Prostate gland (tissue), 2 donors: Measurements from ENCODE around the gene AKNA. TPM values are rescaled to one million over a fixed set of nuclear protein-coding genes. Genes with fewer than 3 reads are reported as not detected.

ENCODE experiments used
- DNase-seq: peaks from one replicate; pipeline ENCODE4 v3.0.0-alpha.2; 2019; ENCODE audit warnings: low spot score
- H3K27ac ChIP-seq, 2 donors: fragments of 200-600 bp; sonication (generic); 2 replicates each; pipeline ENCODE4 v1.5.1; 2017 to 2019
- H3K27me3 ChIP-seq: fragments of 200-600 bp; sonication (generic); replicated peaks from 2 replicates; pipeline ENCODE4 v1.5.1; 2019; ENCODE audit not compliant: insufficient read depth
- H3K36me3 ChIP-seq, 2 donors: fragments of 200-600 bp; sonication (generic); 1 replicate in 1 of 2; 2 replicates in 1 of 2; pipeline versions ENCODE4 v1.5.1 to v1.8.1; 2017 to 2019
- H3K4me1 ChIP-seq: fragments of 200-600 bp; sonication (generic); replicated peaks from 2 replicates; pipeline ENCODE4 v1.5.1; 2019
- H3K4me3 ChIP-seq, 2 donors: fragments of 200-600 bp; sonication (generic); 2 replicates each; pipeline ENCODE4 v1.5.1; 2017 to 2019
- H3K9me3 ChIP-seq: fragments of 200-600 bp; sonication (generic); 2 replicates; pipeline ENCODE4 v1.5.1; 2017
- POLR2A ChIP-seq: fragments of 450-650 bp; IDR thresholded peaks from one replicate; pipeline ENCODE4 v1.6.1; 2016; ENCODE audit warnings: antibody characterized with exemption, mild to moderate bottlenecking
- POLR2AphosphoS5 ChIP-seq: sonication (generic); formaldehyde crosslinking; IDR thresholded peaks from one replicate; pipeline ENCODE4 v1.6.1; 2017; ENCODE audit warnings: antibody characterized with exemption
- WGBS: methylation state at CpG from one replicate; pipeline ENCODE4 v1.1.5; 2018; 5-methylcytosine and 5-hydroxymethylcytosine counted together
- intact Hi-C: fragments of 100-400 bp; cut with DNase I; formaldehyde crosslinking; loops from one replicate; pipeline ENCODE4 v1.14.2; 2022
- total RNA-seq, 2 donors: library from RNA; depleted of rRNA; stranded (reverse); fragments of >200 nt; gene quantifications; one replicate each; pipeline ENCODE4 v1.1.0, GENCODE V29; 2016
- TF ChIP-seq, protein P1 (sequence below), 4 experiments: fragments of 200-600 bp in 2 of 4; fragments of 450-650 bp in 2 of 4; sonication (generic) in 2 of 4; IDR thresholded peaks; 1 replicate in 3 of 4; 2 replicates in 1 of 4; pipeline ENCODE4 v1.5.1; 2016 to 2019; ENCODE audit warnings: antibody characterized with exemption in 4 of 4, mild to moderate bottlenecking in 2 of 4, moderate library complexity in 2 of 4

Gene AKNA
- total RNA-seq, 2 donors from 2014 or later, result 20.5 to 30.1 TPM

DNA sequence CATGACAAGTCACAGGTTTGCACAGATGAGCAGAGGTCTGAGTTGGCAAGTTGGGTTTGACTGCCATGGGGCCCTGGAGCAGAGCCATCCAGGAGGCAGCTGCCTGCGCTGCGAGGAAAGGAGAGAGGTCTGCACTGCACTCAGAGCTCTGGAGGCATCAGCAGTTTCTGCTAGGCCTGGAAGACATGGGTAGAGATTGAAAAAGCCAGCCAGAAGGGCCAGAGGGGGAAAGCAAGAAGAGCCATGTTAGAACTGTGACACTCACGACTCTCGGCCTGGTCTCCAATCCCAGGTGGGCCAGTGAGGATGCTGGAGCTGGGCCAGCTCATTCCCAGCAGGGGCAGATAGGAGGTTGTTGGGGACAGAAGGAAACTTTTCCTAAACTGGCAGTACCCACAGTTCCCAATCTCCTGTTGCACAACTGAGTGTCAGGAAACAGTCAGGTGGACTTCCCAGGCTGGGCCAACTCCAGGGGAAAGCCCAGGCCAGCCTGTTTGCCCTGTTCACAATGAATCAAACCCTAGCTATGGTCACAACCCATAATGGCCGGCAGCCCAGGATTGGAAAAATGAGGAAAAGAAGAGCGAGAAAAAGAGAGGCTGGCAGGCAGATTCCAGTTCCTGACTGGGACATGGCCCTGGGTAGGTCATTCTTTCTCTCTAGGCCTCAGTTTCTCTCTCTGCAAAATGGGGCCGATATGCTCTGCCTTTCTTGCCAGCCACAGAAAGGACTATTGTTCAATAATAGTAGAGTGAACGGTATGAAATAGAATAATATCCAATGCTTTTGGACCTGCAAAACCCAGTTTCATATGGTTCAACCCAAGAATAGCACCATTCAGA lies 72.7 kb downstream of the AKNA start:
- no peak for DNase-seq
- H3K27ac ChIP-seq, result no peak overlapping the region

DNA sequence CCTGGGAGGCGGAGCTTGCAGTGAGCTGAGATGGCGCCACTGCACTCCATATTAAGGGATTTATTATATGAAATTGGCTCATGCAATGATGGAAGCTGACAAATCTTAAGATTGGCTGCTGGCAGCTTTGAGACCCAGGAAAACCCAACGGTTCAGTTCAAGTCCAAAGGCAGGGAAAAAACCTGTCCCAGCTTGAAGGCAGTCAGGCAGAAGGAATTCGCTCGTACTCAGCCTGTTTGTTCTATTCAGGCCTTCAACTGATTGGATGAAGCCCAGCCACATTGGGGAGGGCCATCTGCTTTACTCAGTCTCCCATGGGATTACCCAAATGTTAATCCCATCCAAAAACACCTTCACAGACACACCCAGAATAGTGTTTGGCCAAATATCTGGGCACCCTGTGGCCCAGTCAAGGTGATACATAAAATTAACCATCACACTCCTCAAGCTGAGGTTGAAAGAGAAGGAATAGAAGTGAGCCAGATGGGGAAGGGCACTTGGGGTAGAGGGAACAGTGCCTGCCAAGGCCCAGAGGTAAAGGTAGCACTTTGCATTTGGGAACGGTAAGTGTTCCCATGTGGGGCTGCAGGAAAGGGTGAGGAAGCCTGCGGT lies 73.4 kb downstream of the AKNA start:
- H3K36me3 ChIP-seq, result no peaks in the 10 kb centered on the region
- no peak for DNase-seq
- H3K9me3 ChIP-seq, result no peaks in the 10 kb centered on the region
- no peak overlapping the region for H3K27ac ChIP-seq
- no peak overlapping the region for H3K4me3 ChIP-seq
- TF ChIP-seq POLR2A (no peak), POLR2AphosphoS5 (no peak)
- TF ChIP-seq, protein P1, sequence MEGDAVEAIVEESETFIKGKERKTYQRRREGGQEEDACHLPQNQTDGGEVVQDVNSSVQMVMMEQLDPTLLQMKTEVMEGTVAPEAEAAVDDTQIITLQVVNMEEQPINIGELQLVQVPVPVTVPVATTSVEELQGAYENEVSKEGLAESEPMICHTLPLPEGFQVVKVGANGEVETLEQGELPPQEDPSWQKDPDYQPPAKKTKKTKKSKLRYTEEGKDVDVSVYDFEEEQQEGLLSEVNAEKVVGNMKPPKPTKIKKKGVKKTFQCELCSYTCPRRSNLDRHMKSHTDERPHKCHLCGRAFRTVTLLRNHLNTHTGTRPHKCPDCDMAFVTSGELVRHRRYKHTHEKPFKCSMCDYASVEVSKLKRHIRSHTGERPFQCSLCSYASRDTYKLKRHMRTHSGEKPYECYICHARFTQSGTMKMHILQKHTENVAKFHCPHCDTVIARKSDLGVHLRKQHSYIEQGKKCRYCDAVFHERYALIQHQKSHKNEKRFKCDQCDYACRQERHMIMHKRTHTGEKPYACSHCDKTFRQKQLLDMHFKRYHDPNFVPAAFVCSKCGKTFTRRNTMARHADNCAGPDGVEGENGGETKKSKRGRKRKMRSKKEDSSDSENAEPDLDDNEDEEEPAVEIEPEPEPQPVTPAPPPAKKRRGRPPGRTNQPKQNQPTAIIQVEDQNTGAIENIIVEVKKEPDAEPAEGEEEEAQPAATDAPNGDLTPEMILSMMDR (IDR thresholded peaks at IDR 0.05), result no peak
- intact Hi-C loops, result no loop called here
- WGBS, result 73% methylated on average over 7 of the region's 7 CpGs
- H3K27me3 ChIP-seq, result no peaks in the 10 kb centered on the region
- no peaks in the 10 kb centered on the region for H3K4me1 ChIP-seq

More for the DNA sequence above, 72.7 kb downstream of the AKNA start:
- H3K4me1 ChIP-seq, result no peaks in the 10 kb centered on the region
- WGBS, result 85% methylated on average over 8 of the region's 8 CpGs
- intact Hi-C loops, result no loop called here
- no peak overlapping the region for H3K4me3 ChIP-seq
- H3K9me3 ChIP-seq, result no peaks in the 10 kb centered on the region
- no peaks in the 10 kb centered on the region for H3K36me3 ChIP-seq
- no peak for TF ChIP-seq POLR2A
- TF ChIP-seq, protein P1 (IDR thresholded peaks at IDR 0.05), result no peak
- no peak for TF ChIP-seq POLR2AphosphoS5
- H3K27me3 ChIP-seq, result no peaks in the 10 kb centered on the region

DNA sequence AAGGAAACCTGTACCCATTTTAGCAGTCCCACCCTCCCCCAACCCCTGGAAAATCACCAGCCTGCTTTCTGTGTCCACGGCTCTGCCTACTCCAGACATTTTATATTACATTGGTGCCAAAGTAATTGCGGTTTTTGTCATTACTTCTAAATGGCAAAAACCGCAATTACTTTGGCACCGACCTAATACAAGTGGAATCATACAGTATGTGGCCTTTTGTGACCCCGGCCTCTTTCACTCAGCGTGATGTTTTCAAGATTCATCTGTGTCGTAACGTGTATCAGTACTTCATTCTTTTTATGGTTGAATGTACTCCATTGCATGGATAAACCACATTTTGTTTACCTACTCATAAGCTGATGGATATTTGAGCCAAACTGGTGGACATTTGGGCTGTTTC lies 74.6 kb downstream of the AKNA start:
- H3K27ac ChIP-seq, result no peak overlapping the region
- TF ChIP-seq POLR2A (no peak), POLR2AphosphoS5 (no peak)
- TF ChIP-seq, protein P1 (IDR thresholded peaks at IDR 0.05), result no peak
- WGBS, result 81% methylated on average over 8 of the region's 8 CpGs
- H3K36me3 ChIP-seq, result no peaks in the 10 kb centered on the region
- intact Hi-C loops, result no loop called here
- H3K4me1 ChIP-seq, result no peaks in the 10 kb centered on the region
- no peaks in the 10 kb centered on the region for H3K9me3 ChIP-seq
- no peak for DNase-seq
- no peak overlapping the region for H3K4me3 ChIP-seq
- H3K27me3 ChIP-seq, result no peaks in the 10 kb centered on the region

DNA sequence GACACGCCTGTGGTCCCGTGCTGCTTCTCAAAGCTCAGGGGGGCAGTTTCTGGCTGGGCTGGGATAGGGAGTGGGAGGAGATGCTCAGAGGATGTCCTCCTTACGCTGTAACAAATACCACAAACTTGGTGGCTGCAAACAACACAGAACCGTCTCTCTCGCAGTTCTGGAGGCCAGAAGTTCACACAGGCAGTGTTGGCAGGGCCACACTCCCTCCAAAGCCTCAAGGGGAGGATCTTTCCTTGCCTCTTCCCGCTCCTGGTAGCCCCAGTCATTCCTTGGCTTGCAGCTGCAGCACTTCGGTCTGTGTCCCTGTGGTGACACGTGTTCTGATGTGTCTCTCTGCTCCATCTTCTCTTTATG lies 75.3 kb downstream of the AKNA start:
- no peak overlapping the region for H3K4me3 ChIP-seq
- no peaks in the 10 kb centered on the region for H3K9me3 ChIP-seq
- H3K4me1 ChIP-seq, result no peaks in the 10 kb centered on the region
- H3K36me3 ChIP-seq, result no peaks in the 10 kb centered on the region
- no peak for TF ChIP-seq POLR2AphosphoS5
- TF ChIP-seq POLR2A, result no peak
- TF ChIP-seq, protein P1 (IDR thresholded peaks at IDR 0.05), result no peak
- intact Hi-C loops, result no loop called here
- no peak overlapping the region for H3K27ac ChIP-seq
- H3K27me3 ChIP-seq, result no peaks in the 10 kb centered on the region
- WGBS, result 70% methylated on average over 8 of the region's 8 CpGs
- DNase-seq, result no peak
